ENCODE results near the gene TIMM44. TPM values are rescaled to one million over a fixed set of nuclear protein-coding genes. Genes with fewer than 3 reads are reported as not detected.
A peak's percentile ranks its signal among the peaks of the same experiment; 100 is the strongest.

The TIMM44 gene
- total and polyA plus RNA-seq, 2 of the 8 experiments (the other 6 are each of a cell fraction or from before 2014, with no cell fraction given) = 131 to 150 TPM

- TF ChIP-seq ATF3 (IDR thresholded peaks at IDR 0.05; ENCODE audit: insufficient read depth, low read depth, low read length) (no peak), HDAC6 (IDR thresholded peaks at IDR 0.05; ENCODE audit: low read depth, low read length) (no peak), SUZ12 (IDR thresholded peaks at IDR 0.05; ENCODE audit: low read length) (no peak), GTF2F1 (IDR thresholded peaks at IDR 0.05; ENCODE audit: borderline replicate concordance, low read depth, low read length) (no peak), RBBP5 (IDR thresholded peaks at IDR 0.05; ENCODE audit: borderline replicate concordance, low read depth, low read length) (no peak), ATF2 (IDR thresholded peaks at IDR 0.05; ENCODE audit: low read length) (peak; percentile 37; the same call in 1 of the 2 replicates), POLR2A (IDR thresholded peaks at IDR 0.05; ENCODE audit: control extremely low read depth in 1 of 2, low read depth in 2 of 2, low read length in 2 of 2) (no peak), PHF8 (conservative IDR thresholded peaks at IDR 0.05; ENCODE audit: low read depth, low read length) (no peak; the same call in 1 of the 2 replicates), HDAC2 (IDR thresholded peaks at IDR 0.05; ENCODE audit: borderline replicate concordance in 1 of 2, low read depth in 2 of 2, low read length in 2 of 2) (0 out of 4 replicates have a peak, but pooled peaks of 1 of the 2 experiments have one; percentile 48), TBP (IDR thresholded peaks at IDR 0.05; ENCODE audit: low read depth, low read length) (no peak), TEAD4 (IDR thresholded peaks at IDR 0.05; ENCODE audit: low read depth, low read length) (peak; percentile 68), E2F6 (IDR thresholded peaks at IDR 0.05) (no peak)
Observed at GRCh38 chr19:7944177-7944761, 803 bp upstream of the TIMM44 start (continued).
